ENCODE data around the gene MLLT3. TPM values are rescaled to one million over a fixed set of nuclear protein-coding genes. Genes with fewer than 3 reads are reported as not detected.

The MLLT3 gene
- polyA plus RNA-seq, 1 experiment = 32.5 TPM

DNA sequence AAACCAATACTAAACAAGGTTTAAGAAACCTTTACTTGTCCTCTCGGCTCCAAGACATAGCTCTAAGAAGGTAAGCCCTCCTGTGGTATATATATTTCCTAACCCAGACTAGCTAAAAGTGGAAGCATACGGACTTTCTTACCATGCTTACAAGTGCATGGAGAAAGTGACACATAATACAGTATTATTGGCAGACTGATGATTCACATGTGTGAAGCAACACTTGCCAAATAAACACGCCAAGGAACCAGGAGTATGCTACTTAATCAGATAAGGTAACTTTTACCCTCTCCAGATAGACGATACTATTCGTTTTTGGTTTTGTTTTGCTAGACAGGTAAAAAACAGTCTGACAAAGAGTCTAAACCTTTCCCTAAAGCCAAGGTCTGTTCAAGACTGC lies 264.1 kb downstream of the MLLT3 start:
- Histone ChIP-seq H3K4me3 (ENCODE audit: low read depth, low read length) (no peak overlapping the region), H3K27me3 (ENCODE audit: control insufficient read depth, insufficient read depth, low read length) (no peaks in the 10 kb centered on the region), H3K9me3 (ENCODE audit: control insufficient read depth, insufficient read depth, low read length) (no peaks in the 10 kb centered on the region), H3K27ac (ENCODE audit: low read depth, low read length) (no peak overlapping the region)
- CTCF ChIA-PET = interaction anchor here (0.6 to 2.9 kb wide), 5 partner anchors 24 to 752 kb away, joined by 3 to 24 read pairs (median 6); no protein-coding TSS in a partner anchor
- DNase-seq (ENCODE audit: low read depth, low spot score) = no peak
- TF ChIP-seq, protein P1, sequence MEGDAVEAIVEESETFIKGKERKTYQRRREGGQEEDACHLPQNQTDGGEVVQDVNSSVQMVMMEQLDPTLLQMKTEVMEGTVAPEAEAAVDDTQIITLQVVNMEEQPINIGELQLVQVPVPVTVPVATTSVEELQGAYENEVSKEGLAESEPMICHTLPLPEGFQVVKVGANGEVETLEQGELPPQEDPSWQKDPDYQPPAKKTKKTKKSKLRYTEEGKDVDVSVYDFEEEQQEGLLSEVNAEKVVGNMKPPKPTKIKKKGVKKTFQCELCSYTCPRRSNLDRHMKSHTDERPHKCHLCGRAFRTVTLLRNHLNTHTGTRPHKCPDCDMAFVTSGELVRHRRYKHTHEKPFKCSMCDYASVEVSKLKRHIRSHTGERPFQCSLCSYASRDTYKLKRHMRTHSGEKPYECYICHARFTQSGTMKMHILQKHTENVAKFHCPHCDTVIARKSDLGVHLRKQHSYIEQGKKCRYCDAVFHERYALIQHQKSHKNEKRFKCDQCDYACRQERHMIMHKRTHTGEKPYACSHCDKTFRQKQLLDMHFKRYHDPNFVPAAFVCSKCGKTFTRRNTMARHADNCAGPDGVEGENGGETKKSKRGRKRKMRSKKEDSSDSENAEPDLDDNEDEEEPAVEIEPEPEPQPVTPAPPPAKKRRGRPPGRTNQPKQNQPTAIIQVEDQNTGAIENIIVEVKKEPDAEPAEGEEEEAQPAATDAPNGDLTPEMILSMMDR (IDR thresholded peaks at IDR 0.05; ENCODE audit: low read depth, low read length) = no peak
- POLR2A ChIA-PET = no interaction called here

DNA sequence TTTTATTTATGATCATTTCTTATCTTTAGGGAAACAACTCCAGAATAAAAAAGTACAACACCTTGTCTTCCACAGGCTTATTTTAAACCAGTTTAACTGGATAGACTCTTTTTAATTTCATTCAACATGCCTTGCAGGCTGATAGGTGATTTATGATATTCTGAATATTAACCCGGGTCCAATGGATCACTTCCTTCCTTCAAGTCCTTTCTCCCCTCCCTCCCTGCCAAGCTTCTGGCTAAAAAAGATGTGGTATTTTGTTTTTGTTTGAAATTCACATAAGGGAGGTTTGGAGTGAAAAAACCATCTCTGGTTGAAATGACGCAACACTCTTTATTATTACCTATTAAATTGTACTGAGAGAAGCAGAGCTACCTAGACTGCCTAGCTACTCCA lies 265.3 kb downstream of the MLLT3 start:
- POLR2A ChIA-PET = no interaction called here
- TF ChIP-seq, protein P1 (IDR thresholded peaks at IDR 0.05; ENCODE audit: low read depth, low read length) = no peak
- Histone ChIP-seq H3K27ac (ENCODE audit: low read depth, low read length) (no peak overlapping the region), H3K9me3 (ENCODE audit: control insufficient read depth, insufficient read depth, low read length) (no peaks in the 10 kb centered on the region), H3K27me3 (ENCODE audit: control insufficient read depth, insufficient read depth, low read length) (no peaks in the 10 kb centered on the region), H3K4me3 (ENCODE audit: low read depth, low read length) (no peak overlapping the region)
- DNase-seq (ENCODE audit: low read depth, low spot score) = no peak
- CTCF ChIA-PET = interaction anchor here (0.7 to 2.9 kb wide), 12 partner anchors 14 to 754 kb away, joined by 3 to 24 read pairs (median 3); partner anchors contain the start of gene MLLT3

DNA sequence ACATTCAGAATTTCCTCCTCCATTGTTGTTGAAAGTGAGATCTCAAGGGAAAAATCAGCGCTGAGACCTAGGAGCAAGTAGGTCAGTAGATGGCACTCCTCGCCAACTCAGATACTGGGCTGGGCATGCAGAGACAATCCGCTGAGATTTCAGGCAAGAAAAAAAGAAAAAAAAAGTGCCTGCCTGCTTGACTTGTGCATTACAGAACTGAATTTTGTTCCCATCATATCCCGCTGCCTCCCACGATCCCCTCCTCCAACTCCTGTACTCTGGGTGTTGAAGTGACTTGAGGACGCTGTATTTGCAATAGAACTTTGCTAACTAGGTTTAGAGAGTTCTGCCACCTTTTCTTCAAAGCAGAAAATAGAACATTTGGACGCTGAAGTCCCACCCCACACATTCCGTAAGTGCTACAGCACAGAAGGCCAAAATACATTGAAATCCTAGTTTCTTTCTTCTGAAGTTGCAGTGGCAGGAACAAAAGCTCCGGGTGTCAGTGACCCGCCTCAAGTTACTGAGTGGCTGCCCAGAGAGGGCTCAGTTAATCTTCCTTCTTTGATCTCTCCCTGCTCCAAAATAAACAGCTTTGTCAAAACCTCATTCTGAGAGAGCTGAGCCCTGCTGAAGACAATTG lies 265.8 kb downstream of the MLLT3 start:
- H3K9me3 ChIP-seq (ENCODE audit: control insufficient read depth, insufficient read depth, low read length) = no peaks in the 10 kb centered on the region
- peak overlapping the region; percentile 53 for H3K27ac ChIP-seq (ENCODE audit: low read depth, low read length)
- ChIA-PET CTCF (interaction anchor here (0.7 to 2.9 kb wide), 13 partner anchors 15 to 755 kb away, joined by 3 to 24 read pairs (median 3); partner anchors contain the start of gene MLLT3), POLR2A (no interaction called here)
- no peak overlapping the region for H3K4me3 ChIP-seq (ENCODE audit: low read depth, low read length)
- H3K27me3 ChIP-seq (ENCODE audit: control insufficient read depth, insufficient read depth, low read length) = no peaks in the 10 kb centered on the region
- DNase-seq (ENCODE audit: low read depth, low spot score) = peak; percentile 69
- TF ChIP-seq, protein P1 (IDR thresholded peaks at IDR 0.05; ENCODE audit: low read depth, low read length) = peak; percentile 70

DNA sequence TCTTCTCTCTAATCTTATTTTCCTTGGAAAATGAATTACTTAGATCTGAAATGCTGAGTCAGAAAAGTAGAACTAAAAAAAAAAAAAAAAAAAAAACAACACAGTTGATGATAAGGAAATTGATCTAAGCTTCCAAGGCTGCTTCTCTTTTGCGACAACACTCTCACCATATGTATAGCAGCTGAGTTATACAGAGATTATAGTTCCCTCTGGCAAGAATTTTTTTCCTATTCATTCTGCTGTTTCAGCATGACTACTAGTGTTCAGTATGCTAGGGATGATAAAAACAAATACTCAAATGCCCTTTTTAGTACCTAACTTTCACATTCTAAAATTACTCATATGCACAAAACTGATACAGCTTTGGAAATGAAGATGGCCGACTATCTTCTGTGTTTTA lies 267.3 kb downstream of the MLLT3 start:
- peak; percentile 63 for DNase-seq (ENCODE audit: low read depth, low spot score)
- no peak overlapping the region for H3K4me3 ChIP-seq (ENCODE audit: low read depth, low read length)
- ChIA-PET POLR2A (interaction anchor here (0.6 to 1.4 kb wide), 6 partner anchors 35 to 626 kb away, joined by 3 to 21 read pairs (median 5); partner anchors contain the start of genes FOCAD and MLLT3), CTCF (interaction anchor here (0.9 to 4.5 kb wide), 6 partner anchors 244 to 756 kb away, joined by 3 to 40 read pairs (median 10); partner anchors contain the start of gene MLLT3)
- peak overlapping the region; percentile 79 for H3K27ac ChIP-seq (ENCODE audit: low read depth, low read length)
- H3K27me3 ChIP-seq (ENCODE audit: control insufficient read depth, insufficient read depth, low read length) = no peaks in the 10 kb centered on the region
- H3K9me3 ChIP-seq (ENCODE audit: control insufficient read depth, insufficient read depth, low read length) = no peaks in the 10 kb centered on the region
- TF ChIP-seq, protein P1 (IDR thresholded peaks at IDR 0.05; ENCODE audit: low read depth, low read length) = no peak

All from AG04450 (cell line).